Fibroblast of villous mesenchyme (primary cell): ENCODE measurements around the gene PSAP. TPM values are rescaled to one million over a fixed set of nuclear protein-coding genes. Genes with fewer than 3 reads are reported as not detected.

Experiments used
- DNase-seq: peaks from one replicate; pipeline ENCODE4 v3.0.0-alpha.2; 2010; ENCODE audit warnings: low read depth
- H3K4me3 ChIP-seq: 2 replicates; pipeline ENCODE4 v1.5.1; 2011; ENCODE audit warnings: low read depth, mild to moderate bottlenecking, low read length
- CTCF ChIP-seq: IDR thresholded peaks from 2 replicates; pipeline ENCODE4 v1.5.1; 2012; ENCODE audit warnings: low read depth, mild to moderate bottlenecking, low read length; ENCODE audit not compliant: insufficient read depth
- total RNA-seq: library from RNA; depleted of rRNA; stranded (reverse); fragments of >200 nt; gene quantifications from 2 replicates; pipeline ENCODE4 v1.2.3, GENCODE V29; 2012

Gene PSAP
- total RNA-seq, 1 donor: 521 TPM

- TF ChIP-seq CTCF: no peak
- DNase-seq: no peak
- no peak overlapping the region for H3K4me3 ChIP-seq
Measured at GRCh38 chr10:71806704-71807556, 44.1 kb downstream of the PSAP start.

- no peak overlapping the region for H3K4me3 ChIP-seq
- TF ChIP-seq CTCF: no peak
- peak; percentile 21 for DNase-seq
Measured at GRCh38 chr10:71805776-71806703, 45.0 kb downstream of the PSAP start.

- no peak overlapping the region for H3K4me3 ChIP-seq
- no peak for DNase-seq
- no peak for TF ChIP-seq CTCF
Measured at GRCh38 chr10:71804077-71804476, 47.0 kb downstream of the PSAP start.

GRCh38 chr10:71802715-71803488 lies 48.1 kb downstream of the PSAP start:
- TF ChIP-seq CTCF: no peak
- no peak for DNase-seq
- no peak overlapping the region for H3K4me3 ChIP-seq

GRCh38 chr10:71802235-71802634 lies 48.8 kb downstream of the PSAP start:
- DNase-seq: no peak
- no peak for TF ChIP-seq CTCF
- H3K4me3 ChIP-seq: no peak overlapping the region

GRCh38 chr10:71801361-71801760 lies 49.7 kb downstream of the PSAP start:
- no peak for DNase-seq
- TF ChIP-seq CTCF: no peak
- H3K4me3 ChIP-seq: no peak overlapping the region
